H1 (cell line): ENCODE data around the gene FAM50B. TPM values are rescaled to one million over a fixed set of nuclear protein-coding genes. Genes with fewer than 3 reads are reported as not detected.

Source experiments
- CTCF ChIA-PET: fragments of 300-600 bp; sonication (Branson Sonifier 250); formaldehyde crosslinking; loops from one replicate; lab custom pipeline; 2021; ENCODE audit not compliant: partially characterized antibody; lab: Charles Lee
- POLR2A ChIA-PET: fragments of 300-600 bp; sonication (Branson Sonifier 250); formaldehyde crosslinking; loops from one replicate; lab custom pipeline; 2021; ENCODE audit warnings: inconsistent platforms; ENCODE audit not compliant: partially characterized antibody; lab: Charles Lee
- DNase-seq, 2 experiments: peaks; one replicate each; pipeline versions ENCODE4 v3.0.0 to v3.0.0-alpha.2; 2010 to 2022; ENCODE audit warnings: low spot score in 2 of 2, low read depth in 1 of 2, mixed read lengths in 1 of 2
- FAIRE-seq: peaks from 2 replicates; lab custom pipeline; 2011; peaks lifted over from hg19 to GRCh38; lab: Jason Lieb, UNC
- H2AFZ ChIP-seq: 2 replicates; pipeline ENCODE4 v1.8.1; 2012; ENCODE audit warnings: low read length, inconsistent platforms
- H2AK5ac ChIP-seq: 2 replicates; pipeline ENCODE4 v1.6.1; 2013; ENCODE audit warnings: low read depth, low read length
- H2BK120ac ChIP-seq: replicated peaks from 2 replicates; pipeline ENCODE3; 2013; ENCODE audit warnings: low read depth, low read length, inconsistent platforms
- H2BK12ac ChIP-seq: 2 replicates; pipeline ENCODE4 v1.6.1; 2013; ENCODE audit warnings: low read depth, low read length
- H2BK15ac ChIP-seq: 2 replicates; pipeline ENCODE4 v1.6.1; 2013; ENCODE audit warnings: low read length
- H2BK20ac ChIP-seq: 2 replicates; pipeline ENCODE4 v1.6.1; 2013; ENCODE audit warnings: low read length
- H2BK5ac ChIP-seq: 2 replicates; pipeline ENCODE4 v1.6.1; 2013; ENCODE audit warnings: low read depth, low read length
- H3K14ac ChIP-seq: 2 replicates; pipeline ENCODE4 v1.6.1; 2013; ENCODE audit warnings: inconsistent platforms; ENCODE audit not compliant: insufficient read length
- H3K18ac ChIP-seq: 2 replicates; pipeline ENCODE4 v1.6.1; 2013; ENCODE audit warnings: low read length; ENCODE audit errors: extremely low read depth
- H3K23ac ChIP-seq: 2 replicates; pipeline ENCODE4 v1.6.1; 2013; ENCODE audit warnings: inconsistent platforms; ENCODE audit not compliant: insufficient read length
- H3K23me2 ChIP-seq: 2 replicates; pipeline ENCODE4 v1.6.1; 2013; ENCODE audit warnings: low read depth, low read length
- H3K27ac ChIP-seq: 2 replicates; pipeline ENCODE4 v1.6.1; 2011; ENCODE audit warnings: low read depth, low read length, inconsistent platforms
- H3K27me3 ChIP-seq, 4 experiments: replicated peaks in 1 of 4; 1 replicate in 1 of 4; 2 replicates in 3 of 4; pipeline versions ENCODE4 v1.6.1 to v1.8.1; 2011 to 2013; ENCODE audit warnings: low read length in 3 of 4, mild to moderate bottlenecking in 3 of 4, inconsistent platforms in 2 of 4, mixed read lengths in 2 of 4, moderate library complexity in 1 of 4; ENCODE audit not compliant: control insufficient read depth in 3 of 4, insufficient read depth in 3 of 4; ENCODE audit errors: extremely low read depth in 1 of 4
- H3K36me3 ChIP-seq, 4 experiments: 2 replicates each; pipeline versions ENCODE4 v1.6.1 to v1.8.1; 2011 to 2013; ENCODE audit warnings: mild to moderate bottlenecking in 4 of 4, low read length in 3 of 4, moderate library complexity in 2 of 4, control low read depth in 1 of 4, inconsistent platforms in 1 of 4; ENCODE audit not compliant: insufficient read depth in 4 of 4, control insufficient read depth in 2 of 4
- H3K4ac ChIP-seq: replicated peaks from 2 replicates; pipeline ENCODE3; 2013; ENCODE audit warnings: low read length, low read depth, mixed read lengths, inconsistent platforms; ENCODE audit not compliant: insufficient read length
- H3K4me1 ChIP-seq, 4 experiments: replicated peaks in 1 of 4; 1 replicate in 1 of 4; 2 replicates in 3 of 4; pipeline versions ENCODE4 v1.6.1 to v1.8.1; 2011 to 2013; ENCODE audit warnings: low read length in 3 of 4, inconsistent platforms in 2 of 4, mixed read lengths in 1 of 4; ENCODE audit not compliant: insufficient read depth in 4 of 4, control insufficient read depth in 3 of 4
- H3K4me2 ChIP-seq, 2 experiments: 2 replicates each; pipeline versions ENCODE4 v1.6.1 to v1.8.1; 2011 to 2013; ENCODE audit warnings: low read depth in 2 of 2, low read length in 2 of 2, control low read depth in 1 of 2, inconsistent platforms in 1 of 2, mild to moderate bottlenecking in 1 of 2; ENCODE audit not compliant: insufficient read depth in 1 of 2
- H3K4me3 ChIP-seq, 4 experiments: fragments of 200-600, 300-600 bp in 1 of 4; sonication (generic), shearing (Covaris generic), sonication (Bioruptor Twin) in 1 of 4; 2 replicates each; pipeline versions ENCODE4 v1.5.1 to v1.8.1; 2011 to 2016; ENCODE audit warnings: low read length in 4 of 4, low read depth in 3 of 4, control low read depth in 2 of 4, inconsistent platforms in 2 of 4, mild to moderate bottlenecking in 2 of 4, mixed read lengths in 1 of 4, moderate library complexity in 1 of 4; ENCODE audit not compliant: insufficient read depth in 2 of 4; ENCODE audit errors: extremely low read depth in 1 of 4
- H3K56ac ChIP-seq: replicated peaks from 2 replicates; pipeline ENCODE3; 2013; ENCODE audit warnings: low read depth, mild to moderate bottlenecking, mixed read lengths, low read length, inconsistent platforms; ENCODE audit not compliant: insufficient read length
- H3K79me1 ChIP-seq: 2 replicates; pipeline ENCODE4 v1.6.1; 2013; ENCODE audit warnings: low read depth, low read length, control low read depth
- H3K79me2 ChIP-seq, 2 experiments: 2 replicates each; pipeline versions ENCODE4 v1.6.1 to v1.8.1; 2012 to 2013; ENCODE audit warnings: low read length in 2 of 2, mild to moderate bottlenecking in 2 of 2, inconsistent platforms in 1 of 2; ENCODE audit not compliant: insufficient read depth in 2 of 2, control insufficient read depth in 1 of 2
- H3K9ac ChIP-seq, 4 experiments: replicated peaks in 1 of 4; 1 replicate in 1 of 4; 2 replicates in 3 of 4; pipeline versions ENCODE4 v1.6.1 to v1.8.1; 2011 to 2013; ENCODE audit warnings: low read depth in 3 of 4, low read length in 3 of 4, control low read depth in 2 of 4, mild to moderate bottlenecking in 2 of 4, moderate library complexity in 2 of 4, inconsistent platforms in 1 of 4; ENCODE audit errors: extremely low read depth in 1 of 4
- H3K9me3 ChIP-seq, 2 experiments: 2 replicates each; pipeline versions ENCODE4 v1.6.1 to v1.8.1; 2012 to 2013; ENCODE audit warnings: mild to moderate bottlenecking in 2 of 2, moderate library complexity in 2 of 2, control low read depth in 1 of 2, inconsistent platforms in 1 of 2, low read depth in 1 of 2, low read length in 1 of 2, mixed read lengths in 1 of 2; ENCODE audit not compliant: insufficient read depth in 2 of 2
- H4K20me1 ChIP-seq, 2 experiments: replicated peaks in 1 of 2; 2 replicates each; pipeline versions ENCODE3 to v1.8.1; 2011 to 2013; ENCODE audit warnings: inconsistent platforms in 2 of 2, low read length in 2 of 2, mild to moderate bottlenecking in 1 of 2; ENCODE audit not compliant: insufficient read depth in 2 of 2, control insufficient read depth in 1 of 2
- H4K5ac ChIP-seq: 2 replicates; pipeline ENCODE4 v1.6.1; 2013; ENCODE audit warnings: low read length, low read depth, mixed read lengths, inconsistent platforms; ENCODE audit not compliant: insufficient read length
- H4K8ac ChIP-seq: 2 replicates; pipeline ENCODE4 v1.8.0; 2013; ENCODE audit warnings: mild to moderate bottlenecking, moderate library complexity, low read length, inconsistent platforms; ENCODE audit not compliant: insufficient read depth; ENCODE audit errors: extremely low read depth
- H4K91ac ChIP-seq: replicated peaks from 2 replicates; pipeline ENCODE3; 2013; ENCODE audit warnings: low read length, mixed read lengths, inconsistent platforms; ENCODE audit not compliant: insufficient read length
- BCL11A ChIP-seq, 2 experiments: IDR thresholded peaks; one replicate each; pipeline ENCODE4 v1.6.1; 2011; ENCODE audit warnings: low read depth in 2 of 2, low read length in 2 of 2, mild to moderate bottlenecking in 2 of 2
- BRCA1 ChIP-seq: IDR thresholded peaks from 2 replicates; pipeline ENCODE4 v1.6.1; 2012; ENCODE audit warnings: low read depth, low read length, improper control_type of control experiment
- CEBPB ChIP-seq: IDR thresholded peaks from 2 replicates; pipeline ENCODE4 v1.6.1; 2012; ENCODE audit warnings: low read depth, low read length
- CREB1 ChIP-seq: IDR thresholded peaks from 2 replicates; pipeline ENCODE4 v1.6.1; 2012; ENCODE audit warnings: inconsistent platforms
- CTBP2 ChIP-seq: IDR thresholded peaks from 2 replicates; pipeline ENCODE4 v1.7.0; 2011; ENCODE audit warnings: borderline replicate concordance, mild to moderate bottlenecking, moderate library complexity, mixed read lengths, low read length; ENCODE audit not compliant: insufficient read depth, insufficient read length
- EGR1 ChIP-seq: IDR thresholded peaks from 2 replicates; pipeline ENCODE4 v1.6.1; 2011; ENCODE audit warnings: low read depth, low read length, borderline replicate concordance
- EZH2 ChIP-seq: fragments of 200-600 bp; sonication (generic); IDR thresholded peaks from 2 replicates; pipeline ENCODE4 v1.7.1; 2012; ENCODE audit warnings: low read depth, mild to moderate bottlenecking, moderate library complexity, low read length, inconsistent platforms; ENCODE audit not compliant: severe bottlenecking
- HDAC2 ChIP-seq, 2 experiments: fragments of 300-600 bp in 1 of 2; sonication (generic) in 1 of 2; IDR thresholded peaks; 2 replicates each; pipeline ENCODE4 v1.6.1; 2011 to 2012; ENCODE audit warnings: low read depth in 2 of 2, low read length in 2 of 2, mild to moderate bottlenecking in 2 of 2, moderate library complexity in 2 of 2, borderline replicate concordance in 1 of 2, inconsistent platforms in 1 of 2
- MAFK ChIP-seq: IDR thresholded peaks from 2 replicates; pipeline ENCODE4 v1.6.1; 2012; ENCODE audit warnings: low read depth, mild to moderate bottlenecking, improper control_type of control experiment, low read length
- POU5F1 ChIP-seq: IDR thresholded peaks from 2 replicates; pipeline ENCODE4 v1.6.1; 2011; ENCODE audit warnings: low read depth, mild to moderate bottlenecking, low read length, moderate library complexity
- SAP30 ChIP-seq: fragments of 300-600 bp; sonication (generic); IDR thresholded peaks from 2 replicates; pipeline ENCODE4 v1.7.1; 2012; ENCODE audit warnings: low read length, moderate library complexity, mild to moderate bottlenecking, inconsistent platforms; ENCODE audit not compliant: insufficient read depth, insufficient replicate concordance
- TEAD4 ChIP-seq: IDR thresholded peaks from 2 replicates; pipeline ENCODE4 v1.6.1; 2012; ENCODE audit warnings: low read depth, low read length, inconsistent platforms, mixed read lengths
- WGBS, 2 experiments: shearing (Covaris generic) in 1 of 2; methylation state at CpG; one replicate each; pipeline versions ENCODE4 v1.1.6 to v1.1.7; 2013 to 2015; ENCODE audit warnings: low lambda C conversion rate in 2 of 2, mixed read lengths in 2 of 2, inconsistent platforms in 1 of 2, low coverage in 1 of 2, missing lambda C conversion rate in 1 of 2; ENCODE audit not compliant: insufficient replicate concordance in 2 of 2, insufficient coverage in 1 of 2, insufficient read length in 1 of 2; ENCODE audit errors: extremely low coverage in 1 of 2, missing lambda C conversion rate in 1 of 2; 5-methylcytosine and 5-hydroxymethylcytosine counted together
- polyA plus RNA-seq, 7 experiments: library from polyadenylated mRNA; depleted of rRNA in 3 of 7; stranded (reverse) in 5 of 7; unstranded in 2 of 7; fragments of >200 nt in 5 of 7; fragments of 200-250 nt in 2 of 7; gene quantifications; 1 replicate in 5 of 7; 2 replicates in 1 of 7; 4 replicates in 1 of 7; pipeline versions ENCODE4 v1.2.1 to v1.2.3, GENCODE V29; 2011 to 2013; ENCODE audit warnings: missing spikeins in 2 of 7, mixed read lengths in 2 of 7
- total RNA-seq: library from RNA; stranded (reverse); fragmentation: NEBNext Ultra II Directional; extraction: Animal tissue kit (Norgen Biotek cat#: 25700); gene quantifications from 2 replicates; pipeline ENCODE4 v1.2.1, GENCODE V29; 2021
- TF ChIP-seq, protein P1 (sequence below): IDR thresholded peaks from 2 replicates; pipeline ENCODE4 v1.6.1; 2012; ENCODE audit warnings: inconsistent platforms

The FAM50B gene
- total and polyA plus RNA-seq, 2 of the 8 experiments (the other 6 are each of a cell fraction or from before 2014, with no cell fraction given), result 3.1 to 3.2 TPM

DNA sequence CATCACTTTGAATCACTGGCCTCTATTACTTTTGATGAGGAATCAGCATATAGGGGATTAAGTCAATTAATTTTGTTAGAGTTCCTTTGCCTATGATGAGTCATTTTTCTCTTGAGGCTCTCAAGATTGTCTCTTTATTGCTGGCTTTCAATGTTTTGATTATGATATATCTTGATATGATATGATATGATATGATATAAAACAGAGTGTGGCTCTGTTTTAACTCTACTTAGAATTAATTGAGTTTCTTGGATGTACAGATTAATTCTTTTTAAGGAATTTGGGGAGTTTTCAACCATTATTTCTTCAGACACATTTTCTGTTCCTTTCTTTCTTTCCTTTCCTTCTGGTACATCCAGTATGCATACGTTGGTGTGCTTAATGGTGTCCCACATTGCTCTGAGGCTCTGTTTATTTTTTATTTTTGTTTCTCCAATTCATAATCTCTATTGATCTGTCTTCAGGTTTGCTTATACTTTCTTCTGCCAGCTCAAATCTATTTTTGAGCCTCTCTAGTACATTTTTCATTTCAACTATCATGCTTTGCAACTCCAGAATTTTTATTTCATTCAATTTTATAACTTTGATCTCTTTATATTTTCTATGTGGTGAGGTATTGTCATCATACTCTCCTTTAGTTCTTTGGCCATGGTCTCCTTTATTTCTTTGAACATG lies 10.8 kb downstream of the FAM50B start:
- H2BK20ac ChIP-seq, result no peak overlapping the region
- POLR2A ChIA-PET, result interaction anchor here (0.7 kb wide), 1 partner anchor 158 kb away, joined by 4 read pairs; no protein-coding TSS in a partner anchor
- no peak for FAIRE-seq
- no peak for TF ChIP-seq CEBPB
- TF ChIP-seq MAFK, result no peak
- TF ChIP-seq TEAD4, result no peak
- TF ChIP-seq, protein P1, sequence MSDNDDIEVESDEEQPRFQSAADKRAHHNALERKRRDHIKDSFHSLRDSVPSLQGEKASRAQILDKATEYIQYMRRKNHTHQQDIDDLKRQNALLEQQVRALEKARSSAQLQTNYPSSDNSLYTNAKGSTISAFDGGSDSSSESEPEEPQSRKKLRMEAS, result no peak
- TF ChIP-seq SAP30, result no peak
- no peak for TF ChIP-seq HDAC2 (IDR thresholded peaks at IDR 0.05; ENCODE audit: borderline replicate concordance in 1 of 2, low read depth in 2 of 2, low read length in 2 of 2)
- TF ChIP-seq BRCA1, result no peak
- no peak for TF ChIP-seq CREB1
- no peak for TF ChIP-seq EGR1
- TF ChIP-seq BCL11A (IDR thresholded peaks at IDR 0.05; ENCODE audit: low read depth in 2 of 2, low read length in 2 of 2), result no peak
- TF ChIP-seq CTBP2, result no peak
- TF ChIP-seq EZH2, result no peak
- no peak for TF ChIP-seq POU5F1

More for the DNA sequence above, 10.8 kb downstream of the FAM50B start:
- no peak overlapping the region for H3K9ac ChIP-seq
- no peak overlapping the region for H2BK120ac ChIP-seq
- no peak overlapping the region for H4K8ac ChIP-seq
- no peak overlapping the region for H3K14ac ChIP-seq
- no peaks in the 10 kb centered on the region for H3K36me3 ChIP-seq
- H3K4me2 ChIP-seq, result no peak overlapping the region
- H2BK15ac ChIP-seq, result no peak overlapping the region
- H2AK5ac ChIP-seq, result no peak overlapping the region
- H2BK12ac ChIP-seq, result no peak overlapping the region
- no peak overlapping the region for H3K4ac ChIP-seq
- H3K4me1 ChIP-seq, result peaks cover 0 to 4% (median 0%) of the 10 kb centered on the region in 4 experiments; a peak in 2 of 7 replicates
- H4K91ac ChIP-seq, result no peak overlapping the region
- H3K23ac ChIP-seq, result no peak overlapping the region
- CTCF ChIA-PET, result interaction anchor here (2.1 to 4.2 kb wide), 4 partner anchors 9 to 130 kb away, joined by 9 to 73 read pairs (median 17); partner anchors contain the start of gene FAM50B
- 88% methylated on average over 1 of the region's 1 CpG; no CpG with 5 or more reads in 1 of the 2 experiments for WGBS, 2 experiments
- no peak overlapping the region for H3K18ac ChIP-seq
- H3K27me3 ChIP-seq, result no peaks in the 10 kb centered on the region
- H3K79me2 ChIP-seq, result no peaks in the 10 kb centered on the region
- no peaks in the 10 kb centered on the region for H3K79me1 ChIP-seq
- H3K23me2 ChIP-seq, result no peaks in the 10 kb centered on the region
- H2AFZ ChIP-seq, result no peak overlapping the region
- H3K9me3 ChIP-seq, result no peaks in the 10 kb centered on the region
- no peak overlapping the region for H3K56ac ChIP-seq
- no peak for DNase-seq
- H3K4me3 ChIP-seq, result no peak overlapping the region
- no peaks in the 10 kb centered on the region for H4K20me1 ChIP-seq
- no peak overlapping the region for H3K27ac ChIP-seq
- no peak overlapping the region for H4K5ac ChIP-seq
- no peak overlapping the region for H2BK5ac ChIP-seq
